NB4 (cell line): ENCODE measurements around the gene VWA2.

ENCODE experiments used
- CTCF ChIP-seq: IDR thresholded peaks from one replicate; pipeline ENCODE4 v1.5.1; 2012; ENCODE audit warnings: low read depth, low read length
- POLR2A ChIP-seq: IDR thresholded peaks from 2 replicates; pipeline ENCODE4 v1.6.1; 2011; ENCODE audit warnings: mild to moderate bottlenecking; ENCODE audit not compliant: insufficient read length; ENCODE audit errors: extremely low read depth

GRCh38 chr10:114288424-114289095 lies 49.5 kb downstream of the VWA2 start:
- no peak for TF ChIP-seq CTCF
- TF ChIP-seq POLR2A = no peak
